ENCODE results near the gene PCGF1. TPM values are rescaled to one million over a fixed set of nuclear protein-coding genes. Genes with fewer than 3 reads are reported as not detected.

The PCGF1 gene
- total RNA-seq, 1 donor, result 23.7 TPM

GRCh38 chr2:74536166-74536950 lies 28.9 kb upstream of the PCGF1 start:
- no peak for TF ChIP-seq CTCF (IDR thresholded peaks at IDR 0.05; ENCODE audit: insufficient read depth, low read depth, low read length)
- DNase-seq (ENCODE audit: low read depth), result no peak

GRCh38 chr2:74535440-74535965 lies 28.0 kb upstream of the PCGF1 start:
- no peak for TF ChIP-seq CTCF (IDR thresholded peaks at IDR 0.05; ENCODE audit: insufficient read depth, low read depth, low read length)
- no peak for DNase-seq (ENCODE audit: low read depth)
- H3K4me3 ChIP-seq (ENCODE audit: low read depth, low read length), result no peak overlapping the region

More at GRCh38 chr2:74536166-74536950, 28.9 kb upstream of the PCGF1 start:
- H3K4me3 ChIP-seq (ENCODE audit: low read depth, low read length), result no peak overlapping the region

DNA sequence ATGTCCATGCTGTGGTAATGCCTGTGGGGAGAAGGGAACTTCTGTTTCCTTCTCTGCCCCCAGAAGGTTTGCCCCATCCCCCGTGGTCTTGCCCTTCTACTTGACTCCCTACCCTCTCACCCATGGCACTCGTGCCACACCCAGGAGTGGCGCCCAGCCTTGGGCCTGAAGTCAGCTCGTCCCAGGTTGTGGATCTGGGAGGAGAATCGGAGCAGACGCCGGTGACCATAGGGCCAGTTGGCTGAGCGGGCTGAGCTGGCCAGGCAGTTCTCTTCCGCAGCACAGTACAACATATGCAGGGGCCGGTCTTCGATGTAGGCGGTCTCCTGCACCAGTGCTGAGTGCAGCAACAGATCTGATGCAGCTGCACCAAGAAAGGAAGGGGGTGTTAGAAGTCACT lies 26.9 kb upstream of the PCGF1 start:
- no peak for DNase-seq (ENCODE audit: low read depth)

DNA sequence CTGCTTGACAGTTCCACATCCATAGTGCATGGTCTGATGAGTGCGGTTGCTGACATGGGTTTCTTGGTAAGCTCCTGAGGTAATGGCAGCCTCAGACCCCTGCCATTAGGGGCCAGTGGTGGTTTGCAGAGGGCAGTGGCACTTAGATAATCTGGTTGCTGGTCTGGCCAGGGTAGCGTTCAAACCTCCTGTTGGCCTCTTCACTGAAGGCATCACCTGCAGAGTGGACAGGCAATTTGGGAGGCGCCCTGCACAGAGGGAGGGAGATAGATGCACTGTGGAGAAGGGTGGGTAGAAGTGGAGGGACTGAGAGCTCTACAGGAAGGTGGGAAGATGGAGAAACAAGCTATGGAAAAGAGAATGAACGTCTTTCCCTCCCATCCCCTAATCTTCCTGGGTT lies 26.0 kb upstream of the PCGF1 start:
- no peak for DNase-seq (ENCODE audit: low read depth)
- no peak overlapping the region for H3K4me3 ChIP-seq (ENCODE audit: low read depth, low read length)
- TF ChIP-seq CTCF (IDR thresholded peaks at IDR 0.05; ENCODE audit: insufficient read depth, low read depth, low read length), result no peak

More for the DNA sequence above, 26.9 kb upstream of the PCGF1 start:
- H3K4me3 ChIP-seq (ENCODE audit: low read depth, low read length), result no peak overlapping the region
- TF ChIP-seq CTCF (IDR thresholded peaks at IDR 0.05; ENCODE audit: insufficient read depth, low read depth, low read length), result no peak

- TF ChIP-seq CTCF (IDR thresholded peaks at IDR 0.05; ENCODE audit: insufficient read depth, low read depth, low read length), result peak; percentile 22
- peak; percentile 52 for DNase-seq (ENCODE audit: low read depth)
These were observed 24.7 kb upstream of the PCGF1 start for GRCh38 chr2:74532222-74532621.

GRCh38 chr2:74531666-74532065 lies 24.2 kb upstream of the PCGF1 start:
- no peak for TF ChIP-seq CTCF (IDR thresholded peaks at IDR 0.05; ENCODE audit: insufficient read depth, low read depth, low read length)
- no peak for DNase-seq (ENCODE audit: low read depth)
- H3K4me3 ChIP-seq (ENCODE audit: low read depth, low read length), result no peak overlapping the region

More at GRCh38 chr2:74532222-74532621, 24.7 kb upstream of the PCGF1 start:
- no peak overlapping the region for H3K4me3 ChIP-seq (ENCODE audit: low read depth, low read length)

Data from fibroblast of villous mesenchyme (primary cell).